ENCODE measurements around the gene FOXRED2. TPM values are rescaled to one million over a fixed set of nuclear protein-coding genes. Genes with fewer than 3 reads are reported as not detected.

FOXRED2 gene
- total RNA-seq, 1 donor from 2014 or later: 39.8 TPM

DNA sequence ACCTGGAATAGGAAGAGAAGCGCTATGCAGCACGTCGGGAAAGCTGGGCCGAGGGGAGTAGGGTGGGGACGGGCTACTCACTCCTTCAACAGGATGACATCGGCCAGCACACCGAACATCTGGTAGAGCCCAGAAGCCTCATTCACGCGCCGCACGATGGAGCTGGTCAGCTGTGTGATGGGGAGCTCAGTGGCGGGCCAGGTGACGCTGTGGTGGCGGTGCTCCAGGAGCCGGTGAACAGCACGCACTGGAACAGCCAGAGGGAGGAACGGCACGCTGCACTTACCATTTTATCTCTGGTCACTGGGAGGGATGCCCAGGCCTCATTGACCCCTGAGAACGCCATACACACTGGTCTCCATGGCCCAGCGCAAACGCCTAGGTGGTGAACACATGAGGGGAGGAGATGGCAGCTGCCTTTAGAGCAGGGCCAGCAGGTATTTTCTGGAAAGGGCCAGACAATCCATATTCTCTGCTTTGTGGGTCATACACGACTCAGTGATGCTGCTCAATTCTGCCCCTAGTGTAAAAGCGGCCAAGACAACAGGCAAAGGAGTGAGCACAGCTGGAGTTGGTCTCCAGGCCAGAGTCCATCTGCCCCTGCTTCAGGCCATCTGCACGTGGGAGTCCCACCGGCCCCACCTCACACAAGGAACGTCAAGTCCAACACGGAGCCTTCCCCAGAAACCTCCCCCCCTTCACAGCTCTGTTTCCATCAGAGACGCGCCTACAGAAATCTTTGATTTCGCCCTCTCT, 8.8 kb downstream of the FOXRED2 start:
- no peaks in the 10 kb centered on the region for H3K4me1 Mint-ChIP-seq
- H3K36me3 Mint-ChIP-seq: peaks cover 20% of the 10 kb centered on the region
- H3K4me3 Mint-ChIP-seq: no peak overlapping the region
- DNase-seq (ENCODE audit: low spot score in 2 of 2, unreplicated experiment in 2 of 2): no peak
- TF ChIP-seq CTCF (IDR thresholded peaks at IDR 0.05; ENCODE audit: unreplicated experiment): no peak
- H3K27ac Mint-ChIP-seq: no peak overlapping the region
- no peaks in the 10 kb centered on the region for H3K27me3 Mint-ChIP-seq (ENCODE audit: low read depth)
- no peaks in the 10 kb centered on the region for H3K9me3 Mint-ChIP-seq

GRCh38 chr22:36493690-36494110, 13.1 kb downstream of the FOXRED2 start:
- no peaks in the 10 kb centered on the region for H3K9me3 Mint-ChIP-seq
- H3K27me3 Mint-ChIP-seq (ENCODE audit: low read depth): no peaks in the 10 kb centered on the region
- no peak overlapping the region for H3K4me3 Mint-ChIP-seq
- no peak overlapping the region for H3K27ac Mint-ChIP-seq
- TF ChIP-seq CTCF (IDR thresholded peaks at IDR 0.05; ENCODE audit: unreplicated experiment): no peak
- DNase-seq (ENCODE audit: low spot score in 2 of 2, unreplicated experiment in 2 of 2): no peak
- no peaks in the 10 kb centered on the region for H3K4me1 Mint-ChIP-seq
- peaks cover 34% of the 10 kb centered on the region for H3K36me3 Mint-ChIP-seq

- H3K4me3 Mint-ChIP-seq: no peak overlapping the region
- peaks cover 37% of the 10 kb centered on the region for H3K36me3 Mint-ChIP-seq
- H3K27me3 Mint-ChIP-seq (ENCODE audit: low read depth): no peaks in the 10 kb centered on the region
- no peak overlapping the region for H3K27ac Mint-ChIP-seq
- no peak for TF ChIP-seq CTCF (IDR thresholded peaks at IDR 0.05; ENCODE audit: unreplicated experiment)
- no peaks in the 10 kb centered on the region for H3K4me1 Mint-ChIP-seq
- no peak for DNase-seq (ENCODE audit: low spot score in 2 of 2, unreplicated experiment in 2 of 2)
- H3K9me3 Mint-ChIP-seq: peaks cover 4% of the 10 kb centered on the region
Measured at GRCh38 chr22:36492109-36492508, 14.7 kb downstream of the FOXRED2 start.

DNA sequence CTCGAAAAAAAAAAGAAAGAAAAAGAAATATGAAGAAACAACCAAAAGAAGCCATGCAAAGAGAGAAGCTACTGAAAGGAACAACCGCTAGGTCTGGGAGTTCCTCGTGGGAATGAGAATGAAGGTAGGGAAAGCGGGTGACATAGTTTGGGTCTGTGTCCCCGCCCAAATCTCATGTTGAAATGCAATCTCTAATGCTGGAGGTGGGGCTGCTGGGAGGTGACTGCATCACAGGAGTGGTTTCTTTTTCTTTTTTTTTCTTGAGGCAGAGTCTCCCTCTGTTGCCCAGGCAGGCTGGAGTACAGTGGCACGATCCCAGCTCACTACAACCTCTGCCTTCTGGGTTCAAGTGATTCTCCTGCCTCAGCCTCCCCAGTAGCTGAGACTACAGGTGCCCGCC, 15.7 kb downstream of the FOXRED2 start:
- Mint-ChIP-seq H3K27me3 (ENCODE audit: low read depth) (no peaks in the 10 kb centered on the region), H3K27ac (no peak overlapping the region), H3K4me1 (no peaks in the 10 kb centered on the region), H3K4me3 (no peak overlapping the region), H3K36me3 (peaks cover 41% of the 10 kb centered on the region), H3K9me3 (peaks cover 6% of the 10 kb centered on the region)
- DNase-seq (ENCODE audit: low spot score in 2 of 2, unreplicated experiment in 2 of 2): no peak
- TF ChIP-seq CTCF (IDR thresholded peaks at IDR 0.05; ENCODE audit: unreplicated experiment): no peak

- DNase-seq (ENCODE audit: low spot score in 2 of 2, unreplicated experiment in 2 of 2): no peak
- TF ChIP-seq CTCF (IDR thresholded peaks at IDR 0.05; ENCODE audit: unreplicated experiment): no peak
- Mint-ChIP-seq H3K9me3 (peaks cover 6% of the 10 kb centered on the region), H3K36me3 (peaks cover 31% of the 10 kb centered on the region), H3K27ac (no peak overlapping the region), H3K27me3 (ENCODE audit: low read depth) (no peaks in the 10 kb centered on the region), H3K4me3 (no peak overlapping the region), H3K4me1 (peaks cover 13% of the 10 kb centered on the region)
Measured at GRCh38 chr22:36486619-36487384, 20.0 kb downstream of the FOXRED2 start.

Data from mesothelial cell of epicardium (in vitro differentiated cells).